ENCODE data around the gene PRIMA1. TPM values are rescaled to one million over a fixed set of nuclear protein-coding genes. Genes with fewer than 3 reads are reported as not detected.
"Not testable (repeated sequence)": the region's sequence is repeated elsewhere in the genome, so short reads cannot be mapped to it uniquely, and the experiment has no call there.

PRIMA1 gene
- total RNA-seq, 6 experiments from 2014 or later, result 0.31 to 0.95 (median 0.43) TPM; not detected in 2

DNA sequence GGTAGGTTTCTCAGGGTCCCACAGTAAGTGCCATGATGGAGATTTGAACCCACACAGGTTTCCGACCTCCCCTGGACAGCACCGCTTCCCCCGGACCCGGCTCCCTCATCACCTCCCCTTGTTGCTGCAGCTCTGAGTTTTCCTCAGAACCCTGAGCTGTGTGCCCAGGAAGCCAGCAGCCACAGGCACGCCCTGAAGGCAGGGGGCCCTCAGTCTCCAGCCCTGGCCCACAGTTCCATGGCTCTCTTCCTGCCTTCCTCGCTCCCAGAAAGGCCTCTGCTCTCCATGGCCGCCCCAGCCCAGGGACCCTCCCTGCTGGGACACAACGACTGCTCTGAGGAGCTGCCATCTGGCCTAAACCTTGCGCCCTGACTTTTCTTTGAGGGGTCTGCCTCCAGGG, 35.8 kb upstream of the PRIMA1 start:
- no CpG with 5 or more reads among the region's 9 CpGs for WGBS (ENCODE audit: insufficient coverage, low coverage, low lambda C conversion rate, missing lambda C conversion rate)
- Histone ChIP-seq H3K4me3 (no peak overlapping the region), H3K9me3 (no peaks in the 10 kb centered on the region), H3K36me3 (no peaks in the 10 kb centered on the region), H3K27me3 (no peaks in the 10 kb centered on the region), H3K27ac (no peak overlapping the region), H3K4me1 (no peaks in the 10 kb centered on the region)
- DNase-seq (no peak), ATAC-seq (no peak)
- TF ChIP-seq POLR2A (IDR thresholded peaks at IDR 0.05), result no peak
- TF ChIP-seq, protein P1, sequence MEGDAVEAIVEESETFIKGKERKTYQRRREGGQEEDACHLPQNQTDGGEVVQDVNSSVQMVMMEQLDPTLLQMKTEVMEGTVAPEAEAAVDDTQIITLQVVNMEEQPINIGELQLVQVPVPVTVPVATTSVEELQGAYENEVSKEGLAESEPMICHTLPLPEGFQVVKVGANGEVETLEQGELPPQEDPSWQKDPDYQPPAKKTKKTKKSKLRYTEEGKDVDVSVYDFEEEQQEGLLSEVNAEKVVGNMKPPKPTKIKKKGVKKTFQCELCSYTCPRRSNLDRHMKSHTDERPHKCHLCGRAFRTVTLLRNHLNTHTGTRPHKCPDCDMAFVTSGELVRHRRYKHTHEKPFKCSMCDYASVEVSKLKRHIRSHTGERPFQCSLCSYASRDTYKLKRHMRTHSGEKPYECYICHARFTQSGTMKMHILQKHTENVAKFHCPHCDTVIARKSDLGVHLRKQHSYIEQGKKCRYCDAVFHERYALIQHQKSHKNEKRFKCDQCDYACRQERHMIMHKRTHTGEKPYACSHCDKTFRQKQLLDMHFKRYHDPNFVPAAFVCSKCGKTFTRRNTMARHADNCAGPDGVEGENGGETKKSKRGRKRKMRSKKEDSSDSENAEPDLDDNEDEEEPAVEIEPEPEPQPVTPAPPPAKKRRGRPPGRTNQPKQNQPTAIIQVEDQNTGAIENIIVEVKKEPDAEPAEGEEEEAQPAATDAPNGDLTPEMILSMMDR (IDR thresholded peaks at IDR 0.05), result no peak
- intact Hi-C loops (cut with DNase I), result no loop called here

DNA sequence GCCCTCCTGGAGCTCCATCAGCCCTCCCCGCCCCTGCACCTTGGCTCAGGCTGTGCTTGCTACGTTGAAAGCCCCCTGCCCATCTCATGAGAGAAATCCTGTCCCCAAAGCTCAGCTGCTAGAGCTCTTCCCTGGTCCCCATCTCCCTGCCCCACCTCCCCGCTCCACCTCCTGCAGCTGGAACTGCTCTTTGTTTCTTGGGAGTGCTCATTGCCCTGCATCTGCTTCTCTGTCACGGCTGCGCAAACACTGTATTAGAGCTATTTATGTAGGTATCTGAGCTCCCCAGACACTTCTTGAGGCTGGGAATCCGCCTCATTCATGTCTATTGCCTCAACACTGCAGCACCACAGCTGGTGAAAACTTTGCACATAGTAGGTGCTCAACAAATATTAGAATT, 32.8 kb upstream of the PRIMA1 start:
- ATAC-seq (no peak), DNase-seq (no peak)
- WGBS (ENCODE audit: insufficient coverage, low coverage, low lambda C conversion rate, missing lambda C conversion rate), result 69% methylated on average over 6 of the region's 6 CpGs
- Histone ChIP-seq H3K9me3 (no peaks in the 10 kb centered on the region), H3K27ac (no peak overlapping the region), H3K27me3 (no peaks in the 10 kb centered on the region), H3K36me3 (no peaks in the 10 kb centered on the region), H3K4me3 (no peak overlapping the region), H3K4me1 (no peaks in the 10 kb centered on the region)
- intact Hi-C loops (cut with DNase I), result no loop called here
- no peak for TF ChIP-seq POLR2A (IDR thresholded peaks at IDR 0.05)
- TF ChIP-seq, protein P1 (IDR thresholded peaks at IDR 0.05), result no peak

DNA sequence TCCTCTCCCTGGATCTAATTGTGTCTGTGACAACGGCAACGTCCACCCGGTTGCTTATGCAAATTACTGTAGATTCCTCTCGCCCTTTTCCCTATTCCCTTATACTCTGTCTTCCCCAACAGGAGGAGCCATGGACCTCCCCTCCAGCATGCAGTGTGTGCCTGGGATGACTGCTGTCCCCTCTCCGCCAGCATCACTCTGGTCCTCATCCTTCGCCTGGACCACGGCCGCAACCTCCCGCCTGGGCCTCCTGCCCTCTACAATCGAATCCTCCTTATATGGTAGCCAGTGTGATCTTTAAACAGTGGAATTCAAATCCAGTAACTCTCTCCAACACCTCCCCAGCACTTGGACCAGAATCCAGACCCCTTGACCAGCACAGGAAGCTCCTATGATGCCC, 30.6 kb upstream of the PRIMA1 start:
- H3K27me3 ChIP-seq, result no peaks in the 10 kb centered on the region
- no peak overlapping the region for H3K4me3 ChIP-seq
- 65% methylated on average over 5 of the region's 10 CpGs for WGBS (ENCODE audit: insufficient coverage, low coverage, low lambda C conversion rate, missing lambda C conversion rate)
- no peak for ATAC-seq
- intact Hi-C loops (cut with DNase I), result no loop called here
- DNase-seq, result no peak
- no peaks in the 10 kb centered on the region for H3K4me1 ChIP-seq
- H3K9me3 ChIP-seq, result no peaks in the 10 kb centered on the region
- no peaks in the 10 kb centered on the region for H3K36me3 ChIP-seq
- TF ChIP-seq, protein P1 (IDR thresholded peaks at IDR 0.05), result no peak
- no peak for TF ChIP-seq POLR2A (IDR thresholded peaks at IDR 0.05)
- no peak overlapping the region for H3K27ac ChIP-seq

DNA sequence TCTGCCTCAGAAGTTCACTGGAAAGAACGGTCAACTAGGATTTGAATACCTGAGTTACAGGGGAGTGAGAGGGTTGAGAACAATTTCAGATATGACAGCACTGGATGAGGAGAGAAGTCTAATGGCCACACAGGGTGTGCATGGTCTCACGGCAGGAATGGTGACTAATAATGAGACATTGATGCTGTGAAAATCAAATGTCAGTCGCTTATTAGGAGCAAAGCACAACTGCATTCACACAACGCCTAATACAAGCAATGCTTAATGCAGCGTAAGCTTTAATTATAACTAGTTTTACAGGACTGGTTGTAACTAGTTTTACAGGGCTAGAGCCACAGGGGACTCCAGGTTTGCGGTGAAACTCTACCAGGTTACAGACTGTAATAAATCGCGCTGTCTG, 23.4 kb upstream of the PRIMA1 start:
- H3K27ac ChIP-seq, result no peak overlapping the region
- TF ChIP-seq, protein P1 (IDR thresholded peaks at IDR 0.05), result no peak
- TF ChIP-seq POLR2A (IDR thresholded peaks at IDR 0.05), result no peak
- H3K4me1 ChIP-seq, result no peaks in the 10 kb centered on the region
- H3K27me3 ChIP-seq, result no peaks in the 10 kb centered on the region
- no peak overlapping the region for H3K4me3 ChIP-seq
- DNase-seq (no peak), ATAC-seq (no peak)
- 57% methylated on average over 7 of the region's 8 CpGs for WGBS (ENCODE audit: insufficient coverage, low coverage, low lambda C conversion rate, missing lambda C conversion rate)
- no peaks in the 10 kb centered on the region for H3K36me3 ChIP-seq
- intact Hi-C loops (cut with DNase I), result no loop called here
- no peaks in the 10 kb centered on the region for H3K9me3 ChIP-seq

DNA sequence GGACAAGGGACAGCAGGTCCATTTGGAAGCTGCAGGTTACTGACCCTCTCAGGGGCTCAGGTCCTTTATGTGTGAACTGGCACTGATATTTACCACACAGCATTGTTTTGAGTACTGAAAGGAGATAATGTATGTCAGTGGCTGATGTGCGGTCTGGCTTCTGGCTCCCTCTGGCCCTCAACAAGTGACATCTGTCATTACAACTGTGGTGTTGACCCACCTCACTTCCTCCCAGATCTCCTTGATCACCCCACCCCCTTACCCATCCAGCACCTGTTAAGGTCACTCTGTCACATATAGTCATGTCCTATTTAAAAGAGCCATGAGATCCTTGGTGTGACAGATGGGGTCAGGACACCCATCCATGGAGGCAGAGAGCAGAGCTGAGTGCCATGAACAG, 22.7 kb upstream of the PRIMA1 start:
- Histone ChIP-seq H3K9me3 (no peaks in the 10 kb centered on the region), H3K27me3 (no peaks in the 10 kb centered on the region), H3K4me1 (no peaks in the 10 kb centered on the region), H3K4me3 (no peak overlapping the region), H3K36me3 (no peaks in the 10 kb centered on the region), H3K27ac (no peak overlapping the region)
- ATAC-seq (no peak), DNase-seq (no peak)
- no CpG with 5 or more reads among the region's 1 CpG for WGBS (ENCODE audit: insufficient coverage, low coverage, low lambda C conversion rate, missing lambda C conversion rate)
- TF ChIP-seq POLR2A (IDR thresholded peaks at IDR 0.05), result no peak
- TF ChIP-seq, protein P1 (IDR thresholded peaks at IDR 0.05), result no peak
- intact Hi-C loops (cut with DNase I), result no loop called here

DNA sequence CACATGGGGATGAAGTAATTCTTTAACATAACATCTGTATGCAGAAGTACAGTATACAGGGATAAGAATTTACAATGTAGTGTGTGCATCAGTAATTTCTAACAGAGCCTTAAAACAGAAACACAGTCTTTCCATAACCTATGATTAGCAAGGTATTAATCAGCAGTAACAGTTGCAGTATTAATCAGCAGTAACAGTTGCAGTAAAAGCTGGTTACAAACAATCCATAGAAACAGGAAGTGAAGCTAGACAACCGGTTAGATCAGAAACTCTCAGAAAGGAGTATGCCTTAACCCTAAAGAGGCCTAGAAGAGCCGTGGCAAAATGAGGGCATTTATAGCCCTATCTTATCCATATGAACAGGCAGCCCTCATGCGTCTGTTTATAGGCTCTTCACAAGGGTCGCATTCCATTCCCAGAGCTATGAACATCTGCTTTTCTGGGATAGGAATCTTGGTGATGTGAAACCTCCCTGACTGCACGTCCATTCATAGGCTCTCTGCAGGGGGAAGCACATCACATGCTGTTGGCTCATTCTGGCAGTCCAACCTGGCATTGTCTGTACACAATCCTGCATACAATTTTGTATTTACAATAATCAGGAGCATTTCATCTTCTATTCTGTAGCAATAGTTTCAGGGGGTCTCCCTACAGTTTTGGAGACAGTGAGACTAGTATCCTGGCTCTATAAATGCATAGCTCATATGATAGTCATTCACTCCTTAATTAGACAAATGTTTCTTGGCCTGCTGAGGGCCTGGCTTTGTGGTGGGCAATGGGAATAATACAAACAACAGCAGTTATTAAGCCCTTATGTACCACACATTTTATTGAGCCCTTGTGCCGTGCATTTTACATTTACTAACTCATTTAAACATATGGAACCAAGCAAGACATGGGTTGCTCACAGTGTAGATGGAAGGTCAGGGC, 21.5 kb upstream of the PRIMA1 start:
- H3K27me3 ChIP-seq; H3K9me3 ChIP-seq; intact Hi-C loops (cut with DNase I); H3K4me1 ChIP-seq; ATAC-seq; DNase-seq; H3K4me3 ChIP-seq; H3K27ac ChIP-seq; H3K36me3 ChIP-seq: not testable (repeated sequence)
- 53% methylated on average over 6 of the region's 6 CpGs for WGBS (ENCODE audit: insufficient coverage, low coverage, low lambda C conversion rate, missing lambda C conversion rate)
